Neural cell (in vitro differentiated cells): ENCODE data around the gene SFMBT1. TPM values are rescaled to one million over a fixed set of nuclear protein-coding genes. Genes with fewer than 3 reads are reported as not detected.

Experiments
- H2AFZ ChIP-seq: fragments of 200-600, 300-800 bp; sonication (generic), shearing (Covaris generic); 2 replicates; pipeline ENCODE4 v1.6.0; 2014; ENCODE audit warnings: low read depth, mild to moderate bottlenecking, antibody characterized with exemption, low read length, moderate library complexity
- H3F3A ChIP-seq: fragments of 200-600 bp; shearing (Covaris generic); 2 replicates; pipeline ENCODE4 v1.6.1; 2016; ENCODE audit warnings: mild to moderate bottlenecking, moderate library complexity, mixed read lengths, antibody characterized with exemption, low read length; ENCODE audit not compliant: insufficient read depth, poor library complexity, severe bottlenecking
- H3K27ac ChIP-seq: fragments of 200-600, 300-800 bp; sonication (generic), shearing (Covaris generic); 2 replicates; pipeline ENCODE4 v1.5.1; 2014; ENCODE audit warnings: mild to moderate bottlenecking, low read length, moderate library complexity
- H3K27me3 ChIP-seq: fragments of 300-800, 200-600 bp; sonication (generic), shearing (Covaris generic); 2 replicates; pipeline ENCODE4 v1.6.0; 2014; ENCODE audit warnings: mild to moderate bottlenecking, low read depth, low read length, moderate library complexity; ENCODE audit not compliant: insufficient read depth
- H3K36me3 ChIP-seq: fragments of 300-800, 200-600 bp; sonication (generic), shearing (Covaris generic); 2 replicates; pipeline ENCODE4 v1.5.1; 2014; ENCODE audit warnings: mild to moderate bottlenecking, antibody characterized with exemption, low read length, moderate library complexity; ENCODE audit not compliant: insufficient read depth
- H3K4me2 ChIP-seq: fragments of 300-800, 200-600 bp; sonication (generic), shearing (Covaris generic); 2 replicates; pipeline ENCODE4 v1.6.0; 2014; ENCODE audit warnings: mild to moderate bottlenecking, low read length
- H3K4me3 ChIP-seq: fragments of 300-800, 200-600 bp; sonication (generic), shearing (Covaris generic); 2 replicates; pipeline ENCODE4 v1.5.1; 2014; ENCODE audit warnings: mild to moderate bottlenecking, low read length, moderate library complexity
- H3K79me2 ChIP-seq: fragments of 200-600 bp; shearing (Covaris generic); replicated peaks from 2 replicates; pipeline ENCODE4 v1.6.0; 2014; ENCODE audit warnings: mild to moderate bottlenecking, low read length, moderate library complexity; ENCODE audit not compliant: insufficient read depth
- H3K9ac ChIP-seq: fragments of 300-800, 200-600 bp; sonication (generic), shearing (Covaris generic); 2 replicates; pipeline ENCODE4 v1.6.1; 2016; ENCODE audit warnings: mild to moderate bottlenecking, low read length, mixed read lengths
- H3K9me2 ChIP-seq: fragments of 200-600 bp; shearing (Covaris generic); 2 replicates; pipeline ENCODE4 v1.6.1; 2016; ENCODE audit warnings: mild to moderate bottlenecking, low read length, mixed read lengths; ENCODE audit not compliant: insufficient read depth
- H3K9me3 ChIP-seq: fragments of 200-600, 300-800 bp; sonication (generic), shearing (Covaris generic); 2 replicates; pipeline ENCODE4 v1.6.1; 2016; ENCODE audit warnings: mild to moderate bottlenecking, mixed run types, low read length, moderate library complexity, mixed read lengths
- H4K20me1 ChIP-seq: fragments of 200-600 bp; shearing (Covaris generic); 2 replicates; pipeline ENCODE4 v1.6.1; 2016; ENCODE audit warnings: mild to moderate bottlenecking, mixed run types; ENCODE audit not compliant: insufficient read depth
- CTCF ChIP-seq: fragments of 450-650 bp; IDR thresholded peaks from 2 replicates; pipeline ENCODE4 v1.5.1; 2014; ENCODE audit warnings: antibody characterized with exemption, mild to moderate bottlenecking, moderate library complexity; ENCODE audit not compliant: poor library complexity, severe bottlenecking
- EP300 ChIP-seq: fragments of 450-650 bp; conservative IDR thresholded peaks from 2 replicates; pipeline ENCODE4 v1.6.1; 2014; ENCODE audit warnings: antibody characterized with exemption, mild to moderate bottlenecking, moderate library complexity; ENCODE audit not compliant: poor library complexity, severe bottlenecking
- EZH2 ChIP-seq: fragments of 200-600, 300-800 bp; shearing (Covaris generic), sonication (generic); IDR thresholded peaks from 2 replicates; pipeline ENCODE4 v1.6.1; 2014; ENCODE audit warnings: antibody characterized with exemption, low read length, borderline replicate concordance, mild to moderate bottlenecking; ENCODE audit not compliant: insufficient read depth, poor library complexity, severe bottlenecking
- MXI1 ChIP-seq: fragments of 450-650 bp; conservative IDR thresholded peaks from 2 replicates; pipeline ENCODE4 v1.6.1; 2014; ENCODE audit warnings: antibody characterized with exemption, mild to moderate bottlenecking; ENCODE audit not compliant: poor library complexity, severe bottlenecking
- POLR2AphosphoS5 ChIP-seq: IDR thresholded peaks from 2 replicates; pipeline ENCODE4 v1.6.1; 2012
- RAD21 ChIP-seq: fragments of 450-650 bp; conservative IDR thresholded peaks from 2 replicates; pipeline ENCODE4 v1.6.1; 2014; ENCODE audit warnings: antibody characterized with exemption, mild to moderate bottlenecking, moderate library complexity
- REST ChIP-seq: IDR thresholded peaks from 2 replicates; pipeline ENCODE4 v1.6.1; 2012; ENCODE audit warnings: borderline replicate concordance
- SMC3 ChIP-seq: fragments of 450-650 bp; conservative IDR thresholded peaks from 2 replicates; pipeline ENCODE4 v1.6.1; 2014; ENCODE audit warnings: antibody characterized with exemption, mild to moderate bottlenecking, moderate library complexity; ENCODE audit not compliant: poor library complexity
- TAF1 ChIP-seq: IDR thresholded peaks from 2 replicates; pipeline ENCODE4 v1.6.1; 2012; ENCODE audit warnings: low read depth
- polyA plus RNA-seq: library from polyadenylated mRNA; depleted of rRNA; stranded (reverse); fragments of >200 nt; gene quantifications from 2 replicates; pipeline ENCODE4 v1.2.3, GENCODE V29; 2014

The SFMBT1 gene
- polyA plus RNA-seq, 1 donor from 2014 or later: 17.3 TPM

- Histone ChIP-seq H3K9me3 (no peaks in the 10 kb centered on the region), H4K20me1 (no peaks in the 10 kb centered on the region), H2AFZ (no peak overlapping the region), H3K4me2 (no peak overlapping the region), H3F3A (no peaks in the 10 kb centered on the region), H3K27me3 (no peaks in the 10 kb centered on the region), H3K9ac (no peak overlapping the region), H3K27ac (no peak overlapping the region), H3K9me2 (no peaks in the 10 kb centered on the region), H3K36me3 (no peaks in the 10 kb centered on the region), H3K4me3 (no peak overlapping the region), H3K79me2 (no peaks in the 10 kb centered on the region)
- TF ChIP-seq EP300: no peak
- TF ChIP-seq CTCF: no peak
- TF ChIP-seq POLR2AphosphoS5: no peak
- no peak for TF ChIP-seq REST
- TF ChIP-seq EZH2: no peak
- no peak for TF ChIP-seq MXI1
- TF ChIP-seq RAD21: no peak
- no peak for TF ChIP-seq SMC3
- no peak for TF ChIP-seq TAF1
Measured at GRCh38 chr3:53081318-53081717, 35.4 kb upstream of the SFMBT1 start.

GRCh38 chr3:53080612-53081205 lies 34.8 kb upstream of the SFMBT1 start:
- Histone ChIP-seq H4K20me1 (no peaks in the 10 kb centered on the region), H3K9me3 (no peaks in the 10 kb centered on the region), H3K27ac (no peak overlapping the region), H2AFZ (no peak overlapping the region), H3F3A (no peaks in the 10 kb centered on the region), H3K9me2 (no peaks in the 10 kb centered on the region), H3K4me3 (no peak overlapping the region), H3K9ac (no peak overlapping the region), H3K4me2 (no peak overlapping the region), H3K36me3 (no peaks in the 10 kb centered on the region), H3K79me2 (no peaks in the 10 kb centered on the region), H3K27me3 (no peaks in the 10 kb centered on the region)
- no peak for TF ChIP-seq REST
